ENCODE results near the gene ZBTB20. TPM values are rescaled to one million over a fixed set of nuclear protein-coding genes. Genes with fewer than 3 reads are reported as not detected.

The ZBTB20 gene
- total and polyA plus RNA-seq, 7 donors, result under 0.01 to 113 (median 58.6) TPM

GRCh38 chr3:114626751-114627150 lies 520.3 kb downstream of the ZBTB20 start:
- Histone ChIP-seq H3K4me1 (peaks cover 0 to 64% (median 48%) of the 10 kb centered on the region in 4 donors), H3K9me3 (no peaks in the 10 kb centered on the region), H3K36me3 (no peaks in the 10 kb centered on the region), H3K27ac (peak overlapping the region; percentile 33 to 94 (median 93)), H3K27me3 (no peaks in the 10 kb centered on the region), H3K4me3 (no peak overlapping the region)
- intact Hi-C loops (cut with DNase I), result loop anchor here (10.0 kb wide), 2 partner anchors 248 to 468 kb away; no protein-coding TSS in a partner anchor
- TF ChIP-seq EP300 (IDR thresholded peaks at IDR 0.05) (no peak), POLR2A (IDR thresholded peaks at IDR 0.05) (no peak), POLR2AphosphoS5 (IDR thresholded peaks at IDR 0.05) (no peak), CTCF (IDR thresholded peaks at IDR 0.05) (no peak)
- DNase-seq, result no peak
- 93 to 94% methylated on average over 4 of the region's 4 CpGs for WGBS, 2 donors

- peaks cover 0 to 68% (median 52%) of the 10 kb centered on the region in 4 donors for H3K4me1 ChIP-seq
- H3K27me3 ChIP-seq, result no peaks in the 10 kb centered on the region
- 71 to 86% methylated on average over 10 of the region's 10 CpGs for WGBS, 2 donors
- H3K4me3 ChIP-seq, result peak overlapping the region; percentile 21 to 51 (median 44)
- DNase-seq, result peak; percentile 98
- H3K27ac ChIP-seq, result peak overlapping the region; percentile 89 to 94 (median 93)
- no peaks in the 10 kb centered on the region for H3K9me3 ChIP-seq
- no peak for TF ChIP-seq CTCF (IDR thresholded peaks at IDR 0.05)
- TF ChIP-seq POLR2A (IDR thresholded peaks at IDR 0.05), result peak in 1 of 2 donors; percentile 68
- peak; percentile 86 to 93 (median 92) for TF ChIP-seq POLR2AphosphoS5 (IDR thresholded peaks at IDR 0.05)
- peak in 2 of 4 donors; percentile 51 to 80 for TF ChIP-seq EP300 (IDR thresholded peaks at IDR 0.05)
- no peaks in the 10 kb centered on the region for H3K36me3 ChIP-seq
- intact Hi-C loops (cut with DNase I), result loop anchor here (2.0 to 10.0 kb wide), 5 partner anchors 207 to 522 kb away; partner anchors contain the start of gene ZBTB20
Measured at GRCh38 chr3:114624571-114625181, 522.4 kb downstream of the ZBTB20 start.

GRCh38 chr3:114624047-114624445 lies 523.0 kb downstream of the ZBTB20 start:
- 70 to 80% methylated on average over 6 of the region's 6 CpGs for WGBS, 2 donors
- Histone ChIP-seq H3K36me3 (no peaks in the 10 kb centered on the region), H3K27ac (peak overlapping the region; percentile 89 to 94 (median 93)), H3K4me1 (peaks cover 0 to 68% (median 52%) of the 10 kb centered on the region in 4 donors), H3K27me3 (no peaks in the 10 kb centered on the region), H3K4me3 (peak overlapping the region; percentile 21 to 51 (median 44)), H3K9me3 (no peaks in the 10 kb centered on the region)
- peak; percentile 74 to 91 (median 88) for TF ChIP-seq POLR2AphosphoS5 (IDR thresholded peaks at IDR 0.05)
- peak in 3 of 4 donors; percentile 44 to 81 (median 57) for TF ChIP-seq EP300 (IDR thresholded peaks at IDR 0.05)
- peak in 1 of 2 donors; percentile 34 for TF ChIP-seq POLR2A (IDR thresholded peaks at IDR 0.05)
- TF ChIP-seq CTCF (IDR thresholded peaks at IDR 0.05), result no peak
- intact Hi-C loops (cut with DNase I), result loop anchor here (2.0 to 10.0 kb wide), 5 partner anchors 207 to 523 kb away; partner anchors contain the start of gene ZBTB20
- DNase-seq, result peak; percentile 92

GRCh38 chr3:114623420-114624046 lies 523.6 kb downstream of the ZBTB20 start:
- TF ChIP-seq POLR2A (IDR thresholded peaks at IDR 0.05), result no peak
- no peak for TF ChIP-seq POLR2AphosphoS5 (IDR thresholded peaks at IDR 0.05)
- TF ChIP-seq EP300 (IDR thresholded peaks at IDR 0.05), result no peak
- no peak for TF ChIP-seq CTCF (IDR thresholded peaks at IDR 0.05)
- H3K27me3 ChIP-seq, result no peaks in the 10 kb centered on the region
- peak overlapping the region; percentile 21 to 51 (median 44) for H3K4me3 ChIP-seq
- no peaks in the 10 kb centered on the region for H3K9me3 ChIP-seq
- peak overlapping the region; percentile 89 to 94 (median 93) for H3K27ac ChIP-seq
- DNase-seq, result no peak
- no peaks in the 10 kb centered on the region for H3K36me3 ChIP-seq
- intact Hi-C loops (cut with DNase I), result loop anchor here (2.0 to 10.0 kb wide), 5 partner anchors 206 to 523 kb away; partner anchors contain the start of gene ZBTB20
- WGBS, 2 donors, result 52 to 69% methylated on average over 5 of the region's 5 CpGs
- peaks cover 0 to 67% (median 52%) of the 10 kb centered on the region in 4 donors for H3K4me1 ChIP-seq
